Measurements from ENCODE around the gene TMEM132D. TPM values are rescaled to one million over a fixed set of nuclear protein-coding genes. Genes with fewer than 3 reads are reported as not detected.

Gene TMEM132D
- total RNA-seq, 2 experiments from 2014 or later, result not detected

GRCh38 chr12:129840145-129840884 lies 63.5 kb downstream of the TMEM132D start:
- ChIA-PET CTCF (no interaction called here), POLR2A (no interaction called here)
- ATAC-seq (no peak), DNase-seq (no peak)
- H3K27ac Mint-ChIP-seq, result no peak overlapping the region
- no peak overlapping the region for H3K4me3 Mint-ChIP-seq
- no peaks in the 10 kb centered on the region for H3K9me3 Mint-ChIP-seq (ENCODE audit: insufficient read depth)
- H3K4me1 Mint-ChIP-seq (ENCODE audit: low read depth), result no peaks in the 10 kb centered on the region
- no peaks in the 10 kb centered on the region for H3K27me3 Mint-ChIP-seq (ENCODE audit: low read depth)
- no peaks in the 10 kb centered on the region for H3K36me3 Mint-ChIP-seq (ENCODE audit: low read depth)

DNA sequence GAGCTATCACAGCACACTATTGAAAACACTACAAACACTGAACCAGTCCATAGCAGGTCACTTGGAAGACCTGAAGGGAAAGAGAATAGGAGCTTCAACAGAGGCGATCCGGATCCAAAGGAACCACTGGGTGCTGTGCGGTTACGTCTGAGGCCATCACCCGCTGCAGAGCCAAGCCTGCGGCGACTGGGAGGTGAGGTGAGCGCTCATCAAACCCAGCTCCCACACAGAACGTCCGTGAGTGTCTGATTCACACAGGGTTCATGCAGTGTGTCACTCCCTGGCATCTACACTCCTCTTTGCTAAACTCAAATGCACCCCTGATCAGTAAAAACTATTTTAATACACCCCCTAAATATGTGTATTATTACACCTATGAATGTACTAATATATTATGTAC lies 64.1 kb downstream of the TMEM132D start:
- ChIA-PET CTCF (no interaction called here), POLR2A (no interaction called here)
- no peaks in the 10 kb centered on the region for H3K36me3 Mint-ChIP-seq (ENCODE audit: low read depth)
- no peak for DNase-seq
- H3K4me3 Mint-ChIP-seq, result no peak overlapping the region
- H3K9me3 Mint-ChIP-seq (ENCODE audit: insufficient read depth), result no peaks in the 10 kb centered on the region
- ATAC-seq, result no peak
- no peak overlapping the region for H3K27ac Mint-ChIP-seq
- H3K4me1 Mint-ChIP-seq (ENCODE audit: low read depth), result no peaks in the 10 kb centered on the region
- no peaks in the 10 kb centered on the region for H3K27me3 Mint-ChIP-seq (ENCODE audit: low read depth)

GRCh38 chr12:129831294-129831693 lies 72.5 kb downstream of the TMEM132D start:
- Mint-ChIP-seq H3K36me3 (ENCODE audit: low read depth) (no peaks in the 10 kb centered on the region), H3K4me1 (ENCODE audit: low read depth) (no peaks in the 10 kb centered on the region), H3K9me3 (ENCODE audit: insufficient read depth) (peaks cover 4% of the 10 kb centered on the region), H3K4me3 (no peak overlapping the region), H3K27ac (no peak overlapping the region), H3K27me3 (ENCODE audit: low read depth) (no peaks in the 10 kb centered on the region)
- ChIA-PET POLR2A (no interaction called here), CTCF (no interaction called here)
- no peak for DNase-seq
- ATAC-seq, result no peak

- POLR2A ChIA-PET, result no interaction called here
- Mint-ChIP-seq H3K27ac (no peak overlapping the region), H3K4me1 (ENCODE audit: low read depth) (no peaks in the 10 kb centered on the region), H3K36me3 (ENCODE audit: low read depth) (no peaks in the 10 kb centered on the region), H3K27me3 (ENCODE audit: low read depth) (no peaks in the 10 kb centered on the region), H3K4me3 (no peak overlapping the region), H3K9me3 (ENCODE audit: insufficient read depth) (peaks cover 4% of the 10 kb centered on the region)
- CTCF ChIA-PET, result no interaction called here
- no peak for DNase-seq
- ATAC-seq, result no peak
These were observed 73.0 kb downstream of the TMEM132D start for GRCh38 chr12:129830796-129831195.

- peaks cover 4% of the 10 kb centered on the region for H3K9me3 Mint-ChIP-seq (ENCODE audit: insufficient read depth)
- ATAC-seq, result no peak
- H3K36me3 Mint-ChIP-seq (ENCODE audit: low read depth), result no peaks in the 10 kb centered on the region
- DNase-seq, result no peak
- H3K4me1 Mint-ChIP-seq (ENCODE audit: low read depth), result no peaks in the 10 kb centered on the region
- H3K27me3 Mint-ChIP-seq (ENCODE audit: low read depth), result no peaks in the 10 kb centered on the region
- POLR2A ChIA-PET, result no interaction called here
- H3K27ac Mint-ChIP-seq, result no peak overlapping the region
- CTCF ChIA-PET, result no interaction called here
- H3K4me3 Mint-ChIP-seq, result no peak overlapping the region
These were observed 75.9 kb downstream of the TMEM132D start for GRCh38 chr12:129827866-129828384.

GRCh38 chr12:129827102-129827865 lies 76.5 kb downstream of the TMEM132D start:
- H3K4me3 Mint-ChIP-seq, result no peak overlapping the region
- no peaks in the 10 kb centered on the region for H3K36me3 Mint-ChIP-seq (ENCODE audit: low read depth)
- DNase-seq, result no peak

DNA sequence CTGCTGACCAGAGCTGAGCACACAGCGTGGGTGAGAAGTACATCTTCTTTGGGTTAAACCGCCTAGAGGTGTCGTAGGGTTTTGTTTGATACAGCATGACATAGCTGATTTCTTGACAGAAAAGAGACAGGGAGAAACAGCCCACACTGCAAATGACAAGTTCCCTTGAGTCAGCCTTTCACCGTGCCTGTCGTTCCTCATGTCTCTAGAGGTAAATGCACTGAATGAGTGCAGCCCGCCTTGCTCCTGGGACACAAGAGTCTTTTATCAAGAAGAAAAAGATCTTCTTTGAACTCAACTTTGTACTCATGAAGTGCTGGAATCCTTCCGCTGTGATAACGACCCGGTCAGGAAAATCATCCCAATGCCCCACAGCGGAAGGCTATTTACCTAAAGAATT lies 77.6 kb downstream of the TMEM132D start:
- H3K4me1 Mint-ChIP-seq (ENCODE audit: low read depth), result no peaks in the 10 kb centered on the region
- peaks cover 4% of the 10 kb centered on the region for H3K9me3 Mint-ChIP-seq (ENCODE audit: insufficient read depth)
- no peaks in the 10 kb centered on the region for H3K27me3 Mint-ChIP-seq (ENCODE audit: low read depth)
- DNase-seq (no peak), ATAC-seq (no peak)
- no peaks in the 10 kb centered on the region for H3K36me3 Mint-ChIP-seq (ENCODE audit: low read depth)
- ChIA-PET CTCF (no interaction called here), POLR2A (no interaction called here)
- H3K27ac Mint-ChIP-seq, result no peak overlapping the region
- no peak overlapping the region for H3K4me3 Mint-ChIP-seq

More at GRCh38 chr12:129827102-129827865, 76.5 kb downstream of the TMEM132D start:
- no peak for ATAC-seq
- H3K27ac Mint-ChIP-seq, result no peak overlapping the region
- ChIA-PET CTCF (no interaction called here), POLR2A (no interaction called here)
- H3K27me3 Mint-ChIP-seq (ENCODE audit: low read depth), result no peaks in the 10 kb centered on the region
- peaks cover 4% of the 10 kb centered on the region for H3K9me3 Mint-ChIP-seq (ENCODE audit: insufficient read depth)
- H3K4me1 Mint-ChIP-seq (ENCODE audit: low read depth), result no peaks in the 10 kb centered on the region

DNA sequence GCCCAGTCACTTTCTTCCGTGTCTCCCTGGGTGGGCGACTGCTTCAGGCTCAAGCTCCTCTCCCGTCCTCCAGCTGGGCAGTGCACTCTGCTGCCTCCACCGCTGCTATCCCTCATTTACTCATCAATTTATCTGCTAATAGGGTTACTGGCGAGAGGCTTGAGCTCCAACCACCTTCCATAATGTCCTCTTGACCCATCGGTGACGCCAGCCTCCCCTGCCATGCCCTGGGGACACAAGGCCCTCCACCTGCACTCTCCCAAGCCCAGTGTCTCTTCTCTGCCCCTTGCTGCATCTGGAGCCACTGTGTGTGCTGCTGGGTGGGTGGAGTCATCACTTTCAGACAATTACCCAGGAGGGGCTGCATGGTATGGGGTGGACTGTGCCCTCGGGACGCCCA lies 78.5 kb downstream of the TMEM132D start:
- Mint-ChIP-seq H3K36me3 (ENCODE audit: low read depth) (no peaks in the 10 kb centered on the region), H3K4me1 (ENCODE audit: low read depth) (no peaks in the 10 kb centered on the region), H3K4me3 (no peak overlapping the region), H3K27me3 (ENCODE audit: low read depth) (no peaks in the 10 kb centered on the region), H3K9me3 (ENCODE audit: insufficient read depth) (peaks cover 4% of the 10 kb centered on the region), H3K27ac (no peak overlapping the region)
- ATAC-seq, result no peak
- CTCF ChIA-PET, result no interaction called here
- no peak for DNase-seq
- POLR2A ChIA-PET, result no interaction called here

DNA sequence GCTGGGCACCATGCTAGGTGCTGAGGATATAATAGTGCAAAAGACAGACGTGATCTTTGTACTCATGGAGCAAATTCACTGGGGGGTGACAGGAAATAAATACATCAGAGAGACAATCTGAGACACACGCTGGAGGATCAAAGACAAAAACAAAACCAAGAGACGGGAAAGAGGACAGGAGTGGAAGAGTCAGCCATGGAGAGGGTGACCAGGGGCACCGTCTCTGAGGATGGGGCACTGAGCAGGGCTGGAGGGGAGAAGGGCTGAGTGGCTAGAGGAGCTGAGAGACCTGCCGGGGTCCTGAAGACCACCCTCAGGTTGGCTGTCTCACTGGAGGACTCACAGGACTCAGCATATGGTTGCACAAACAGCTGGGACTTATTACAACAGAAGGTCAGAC lies 81.9 kb downstream of the TMEM132D start:
- no peak overlapping the region for H3K4me3 Mint-ChIP-seq
- no peaks in the 10 kb centered on the region for H3K36me3 Mint-ChIP-seq (ENCODE audit: low read depth)
- CTCF ChIA-PET, result no interaction called here
- POLR2A ChIA-PET, result no interaction called here
- DNase-seq, result no peak
- peaks cover 4% of the 10 kb centered on the region for H3K9me3 Mint-ChIP-seq (ENCODE audit: insufficient read depth)
- H3K27me3 Mint-ChIP-seq (ENCODE audit: low read depth), result no peaks in the 10 kb centered on the region
- H3K4me1 Mint-ChIP-seq (ENCODE audit: low read depth), result no peaks in the 10 kb centered on the region
- no peak overlapping the region for H3K27ac Mint-ChIP-seq
- ATAC-seq, result no peak

DNA sequence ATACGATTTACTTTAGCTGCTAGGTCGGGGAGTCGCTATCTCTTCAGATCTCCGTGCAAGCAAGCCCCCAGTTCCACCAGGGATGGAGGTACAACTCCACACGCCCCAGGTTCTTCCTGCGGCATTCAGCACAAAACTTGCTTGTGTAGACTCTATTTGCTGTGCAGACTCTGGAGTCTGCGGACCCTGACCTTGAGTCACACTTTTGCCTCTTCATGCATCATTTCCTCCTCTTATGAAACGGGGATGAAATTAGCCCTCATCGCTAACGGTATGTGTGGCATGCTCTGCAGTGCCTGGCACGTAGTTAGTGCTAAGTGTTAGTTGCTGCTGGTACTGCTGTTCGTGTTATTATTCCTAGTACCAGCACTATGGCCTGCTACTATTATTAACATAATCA lies 84.4 kb downstream of the TMEM132D start:
- Mint-ChIP-seq H3K4me3 (no peak overlapping the region), H3K36me3 (ENCODE audit: low read depth) (no peaks in the 10 kb centered on the region), H3K4me1 (ENCODE audit: low read depth) (no peaks in the 10 kb centered on the region), H3K27ac (no peak overlapping the region), H3K9me3 (ENCODE audit: insufficient read depth) (no peaks in the 10 kb centered on the region), H3K27me3 (ENCODE audit: low read depth) (no peaks in the 10 kb centered on the region)
- POLR2A ChIA-PET, result no interaction called here
- DNase-seq (no peak), ATAC-seq (no peak)
- CTCF ChIA-PET, result no interaction called here

GRCh38 chr12:129815846-129816245 lies 88.0 kb downstream of the TMEM132D start:
- no peak overlapping the region for H3K4me3 Mint-ChIP-seq
- no peak overlapping the region for H3K27ac Mint-ChIP-seq
- POLR2A ChIA-PET, result no interaction called here
- H3K27me3 Mint-ChIP-seq (ENCODE audit: low read depth), result no peaks in the 10 kb centered on the region
- CTCF ChIA-PET, result no interaction called here
- DNase-seq, result no peak
- no peaks in the 10 kb centered on the region for H3K4me1 Mint-ChIP-seq (ENCODE audit: low read depth)
- ATAC-seq, result no peak
- H3K9me3 Mint-ChIP-seq (ENCODE audit: insufficient read depth), result no peaks in the 10 kb centered on the region
- no peaks in the 10 kb centered on the region for H3K36me3 Mint-ChIP-seq (ENCODE audit: low read depth)

GRCh38 chr12:129811963-129812362 lies 91.9 kb downstream of the TMEM132D start:
- no peak overlapping the region for H3K4me3 Mint-ChIP-seq
- no peaks in the 10 kb centered on the region for H3K36me3 Mint-ChIP-seq (ENCODE audit: low read depth)
- ChIA-PET POLR2A (no interaction called here), CTCF (no interaction called here)
- H3K27ac Mint-ChIP-seq, result no peak overlapping the region
- no peak for ATAC-seq
- no peaks in the 10 kb centered on the region for H3K27me3 Mint-ChIP-seq (ENCODE audit: low read depth)
- peaks cover 7% of the 10 kb centered on the region for H3K9me3 Mint-ChIP-seq (ENCODE audit: insufficient read depth)
- no peaks in the 10 kb centered on the region for H3K4me1 Mint-ChIP-seq (ENCODE audit: low read depth)
- DNase-seq, result no peak
